WERI-Rb-1 (cell line): ENCODE measurements around the gene FGD3.
A peak's percentile ranks its signal among the peaks of the same experiment; 100 is the strongest.

Source experiments
- DNase-seq: peaks from one replicate; pipeline ENCODE4 v3.0.0-alpha.2; 2020
- H3K27ac ChIP-seq: fragments of 250-450 bp; sonication (Bioruptor Pico); 2 replicates; pipeline ENCODE4 v1.5.1; 2020; ENCODE audit warnings: mild to moderate bottlenecking, moderate library complexity
- H3K27me3 ChIP-seq: fragments of 250-450 bp; sonication (Bioruptor Pico); 2 replicates; pipeline ENCODE4 v1.5.1; 2021; ENCODE audit warnings: mild to moderate bottlenecking, low read depth, moderate library complexity; ENCODE audit not compliant: insufficient read depth, severe bottlenecking
- H3K36me3 ChIP-seq: fragments of 250-450 bp; sonication (Bioruptor Pico); 2 replicates; pipeline ENCODE4 v1.5.1; 2020; ENCODE audit warnings: mild to moderate bottlenecking, moderate library complexity
- H3K4me3 ChIP-seq: 2 replicates; pipeline ENCODE4 v1.5.1; 2011; ENCODE audit warnings: low read depth, mild to moderate bottlenecking, control low read depth, low read length
- H3K9me3 ChIP-seq: fragments of 250-450 bp; sonication (Bioruptor Pico); 2 replicates; pipeline ENCODE4 v1.5.1; 2021; ENCODE audit warnings: mild to moderate bottlenecking, moderate library complexity; ENCODE audit not compliant: severe bottlenecking
- CTCF ChIP-seq: IDR thresholded peaks from 2 replicates; pipeline ENCODE4 v1.5.1; 2011; ENCODE audit warnings: low read depth, mild to moderate bottlenecking, control low read depth, inconsistent platforms, low read length

Gene FGD3

GRCh38 chr9:93002700-93003099, 55.4 kb downstream of the FGD3 start:
- no peaks in the 10 kb centered on the region for H3K9me3 ChIP-seq
- no peak overlapping the region for H3K4me3 ChIP-seq
- H3K27me3 ChIP-seq, result no peaks in the 10 kb centered on the region
- no peak overlapping the region for H3K27ac ChIP-seq
- no peak for TF ChIP-seq CTCF
- DNase-seq, result no peak
- H3K36me3 ChIP-seq, result no peaks in the 10 kb centered on the region

- Histone ChIP-seq H3K9me3 (no peaks in the 10 kb centered on the region), H3K27me3 (no peaks in the 10 kb centered on the region), H3K27ac (no peak overlapping the region), H3K36me3 (no peaks in the 10 kb centered on the region), H3K4me3 (no peak overlapping the region)
- DNase-seq, result peak; percentile 70
- TF ChIP-seq CTCF, result peak; percentile 67
Measured at GRCh38 chr9:93003552-93004407, 56.5 kb downstream of the FGD3 start.

DNA sequence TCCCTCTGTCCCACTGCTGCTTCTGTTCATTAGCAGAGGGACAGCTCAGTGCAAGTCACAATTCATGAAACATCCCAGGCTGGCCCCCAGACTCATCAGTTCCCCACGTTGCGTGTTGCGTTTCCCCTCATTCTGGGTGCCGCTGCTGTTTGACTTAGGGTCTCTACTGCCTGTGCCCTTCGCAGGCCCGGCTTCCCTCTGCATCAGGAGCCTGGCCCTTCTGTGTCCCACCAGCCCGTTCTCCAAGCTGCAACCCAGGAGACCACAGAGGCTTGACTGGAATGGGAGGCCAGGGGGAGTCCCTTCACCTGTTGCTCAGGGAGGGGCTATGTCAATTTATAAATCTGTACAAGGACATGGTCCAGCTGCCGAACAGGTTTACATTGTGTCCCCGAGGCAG, 57.2 kb downstream of the FGD3 start:
- no peak for TF ChIP-seq CTCF
- H3K27ac ChIP-seq, result no peak overlapping the region
- no peaks in the 10 kb centered on the region for H3K36me3 ChIP-seq
- DNase-seq, result no peak
- H3K27me3 ChIP-seq, result no peaks in the 10 kb centered on the region
- no peaks in the 10 kb centered on the region for H3K9me3 ChIP-seq
- no peak overlapping the region for H3K4me3 ChIP-seq

- Histone ChIP-seq H3K9me3 (no peaks in the 10 kb centered on the region), H3K27me3 (no peaks in the 10 kb centered on the region), H3K4me3 (no peak overlapping the region), H3K27ac (no peak overlapping the region), H3K36me3 (no peaks in the 10 kb centered on the region)
- no peak for DNase-seq
- no peak for TF ChIP-seq CTCF
Measured at GRCh38 chr9:93005876-93006275, 58.6 kb downstream of the FGD3 start.

GRCh38 chr9:93007529-93008058, 60.3 kb downstream of the FGD3 start:
- H3K4me3 ChIP-seq, result no peak overlapping the region
- no peaks in the 10 kb centered on the region for H3K27me3 ChIP-seq
- no peak overlapping the region for H3K27ac ChIP-seq
- no peak for DNase-seq
- no peak for TF ChIP-seq CTCF
- no peaks in the 10 kb centered on the region for H3K36me3 ChIP-seq
- H3K9me3 ChIP-seq, result no peaks in the 10 kb centered on the region
